Endothelial cell of umbilical vein (primary cell): Measurements from ENCODE around the gene PZP. TPM values are rescaled to one million over a fixed set of nuclear protein-coding genes. Genes with fewer than 3 reads are reported as not detected.

Experiments
- BruUV-seq: library from RNA; stranded (reverse); fragments of 400-500 nt; replicated peaks from 2 replicates; lab custom pipeline; 2021; lab: Mats Ljungman, UMichigan
- CTCF ChIA-PET: fragments of 300-600, 350-600 bp; sonication (Branson Sonifier 250); formaldehyde crosslinking; loops from one replicate; lab custom pipeline; 2021; ENCODE audit warnings: antibody characterized with exemption, inconsistent platforms; lab: Charles Lee
- POLR2A ChIA-PET: fragments of 300-600, 350-600 bp; sonication (Branson Sonifier 250); formaldehyde crosslinking; loops from one replicate; lab custom pipeline; 2021; ENCODE audit warnings: antibody characterized with exemption, inconsistent platforms; lab: Charles Lee
- DNase-seq: peaks from one replicate; pipeline ENCODE4 v3.0.0-alpha.2; 2011; ENCODE audit warnings: low read depth, low spot score
- FAIRE-seq: peaks from 2 replicates; lab custom pipeline; 2011; peaks lifted over from hg19 to GRCh38; lab: Jason Lieb, UNC
- H2AFZ ChIP-seq: 2 replicates; pipeline ENCODE4 v1.6.0; 2012; ENCODE audit warnings: low read depth, low read length, control low read depth, inconsistent platforms
- H3K27ac ChIP-seq: 2 replicates; pipeline ENCODE4 v1.5.1; 2011; ENCODE audit warnings: low read depth, mild to moderate bottlenecking, control low read depth, low read length, moderate library complexity; ENCODE audit not compliant: insufficient read depth
- H3K27me3 ChIP-seq, 2 experiments: 2 replicates each; pipeline versions ENCODE4 v1.6.0 to v1.6.1; 2011; ENCODE audit warnings: low read length in 2 of 2, mixed read lengths in 1 of 2; ENCODE audit not compliant: control insufficient read depth in 2 of 2, insufficient read depth in 2 of 2
- H3K36me3 ChIP-seq, 2 experiments: 2 replicates in 1 of 2; 3 replicates in 1 of 2; pipeline ENCODE4 v1.5.1; 2011; ENCODE audit warnings: low read length in 2 of 2, mild to moderate bottlenecking in 1 of 2, moderate library complexity in 1 of 2; ENCODE audit not compliant: control insufficient read depth in 2 of 2, insufficient read depth in 2 of 2; ENCODE audit errors: extremely low read depth in 1 of 2
- H3K4me1 ChIP-seq: 3 replicates; pipeline ENCODE4 v1.5.1; 2011; ENCODE audit warnings: mild to moderate bottlenecking, low read length; ENCODE audit not compliant: control insufficient read depth, insufficient read depth; ENCODE audit errors: extremely low read depth
- H3K4me2 ChIP-seq: 2 replicates; pipeline ENCODE4 v1.6.1; 2011; ENCODE audit warnings: low read length, control low read depth, mixed read lengths; ENCODE audit not compliant: insufficient read depth
- H3K4me3 ChIP-seq, 3 experiments: fragments of 200-600 bp in 1 of 3; sonication (generic), shearing (Covaris generic) in 1 of 3; replicated peaks in 1 of 3; 2 replicates each; pipeline ENCODE4 v1.5.1; 2011 to 2016; ENCODE audit warnings: control low read depth in 3 of 3, low read length in 3 of 3, mild to moderate bottlenecking in 2 of 3, inconsistent platforms in 1 of 3, low read depth in 1 of 3, moderate library complexity in 1 of 3; ENCODE audit not compliant: insufficient read depth in 1 of 3
- H3K79me2 ChIP-seq: 2 replicates; pipeline ENCODE4 v1.6.0; 2012; ENCODE audit warnings: low read length, inconsistent platforms; ENCODE audit not compliant: control insufficient read depth, insufficient read depth
- H3K9ac ChIP-seq: replicated peaks from 2 replicates; pipeline ENCODE3; 2011; ENCODE audit warnings: low read length, control low read depth; ENCODE audit not compliant: insufficient read depth; ENCODE audit errors: extremely low read depth
- H3K9me1 ChIP-seq: replicated peaks from 3 replicates; pipeline ENCODE4 v1.6.0; 2011; ENCODE audit warnings: mild to moderate bottlenecking, low read length; ENCODE audit not compliant: control insufficient read depth, insufficient read depth; ENCODE audit errors: extremely low read depth
- H3K9me3 ChIP-seq: replicated peaks from 2 replicates; pipeline ENCODE4 v1.5.1; 2012; ENCODE audit warnings: low read length, inconsistent platforms; ENCODE audit not compliant: control insufficient read depth, insufficient read depth
- H4K20me1 ChIP-seq: replicated peaks from 2 replicates; pipeline ENCODE3; 2011; ENCODE audit warnings: mild to moderate bottlenecking, low read length; ENCODE audit not compliant: control insufficient read depth, insufficient read depth; ENCODE audit errors: extremely low read depth
- CTCF ChIP-seq, 2 donors: IDR thresholded peaks; 1 replicate in 1 of 2; 2 replicates in 1 of 2; pipeline ENCODE4 v1.5.1; 2011; ENCODE audit warnings: low read length in 2 of 2, mild to moderate bottlenecking in 2 of 2, moderate library complexity in 2 of 2, control low read depth in 1 of 2, inconsistent platforms in 1 of 2, low read depth in 1 of 2; ENCODE audit not compliant: insufficient read depth in 1 of 2; ENCODE audit errors: extremely low read depth in 1 of 2
- EZH2 ChIP-seq: IDR thresholded peaks from 2 replicates; pipeline ENCODE4 v1.6.1; 2012; ENCODE audit warnings: borderline replicate concordance, low read depth, mild to moderate bottlenecking, moderate library complexity, low read length, inconsistent platforms; ENCODE audit not compliant: severe bottlenecking
- FOS ChIP-seq: IDR thresholded peaks from 2 replicates; pipeline ENCODE4 v1.6.1; 2011; ENCODE audit warnings: mild to moderate bottlenecking, low read length, moderate library complexity, borderline replicate concordance; ENCODE audit not compliant: insufficient read depth
- GATA2 ChIP-seq: IDR thresholded peaks from 2 replicates; pipeline ENCODE4 v1.7.0; 2011; ENCODE audit warnings: low read depth, mild to moderate bottlenecking, moderate library complexity, mixed read lengths, low read length; ENCODE audit not compliant: insufficient read length, insufficient read depth
- JUN ChIP-seq: IDR thresholded peaks from 2 replicates; pipeline ENCODE4 v1.6.1; 2011; ENCODE audit warnings: borderline replicate concordance, low read depth; ENCODE audit not compliant: insufficient read length, insufficient read depth
- MYC ChIP-seq: IDR thresholded peaks from one replicate; pipeline ENCODE4 v1.6.1; 2011; ENCODE audit warnings: mild to moderate bottlenecking, low read depth, low read length
- POLR2A ChIP-seq: IDR thresholded peaks from 2 replicates; pipeline ENCODE4 v1.6.1; 2012; ENCODE audit warnings: low read depth, mild to moderate bottlenecking, control low read depth, low read length
- POLR2AphosphoS5 ChIP-seq: IDR thresholded peaks from 2 replicates; pipeline ENCODE4 v1.6.1; 2012; ENCODE audit warnings: low read depth, mild to moderate bottlenecking, control low read depth, low read length, moderate library complexity; ENCODE audit not compliant: insufficient read depth
- dilution Hi-C: fragments of 300-500 bp; cut with MboI; formaldehyde crosslinking; loops from one replicate; pipeline ENCODE4 v1.15.0; 2019; ENCODE audit warnings: low sequenced_read_pairs; ENCODE audit not compliant: extremely low pct_ligation_motif_present
- intact Hi-C: fragments of 100-400 bp; cut with micrococcal nuclease; formaldehyde crosslinking; loops from one replicate; pipeline ENCODE4 v1.10.0; 2022
- polyA plus RNA-seq, 4 experiments: library from polyadenylated mRNA; depleted of rRNA in 3 of 4; stranded (reverse) in 3 of 4; unstranded in 1 of 4; fragments of >200 nt; gene quantifications; 2 replicates each; pipeline versions ENCODE4 v1.2.1 to v1.2.3, GENCODE V29; 2011 to 2012; ENCODE audit warnings: missing spikeins in 1 of 4
- total RNA-seq: library from RNA; stranded (reverse); gene quantifications from 2 replicates; pipeline ENCODE4 v1.2.3, GENCODE V29; 2021
- TF ChIP-seq, protein P1 (sequence below): IDR thresholded peaks from 2 replicates; pipeline ENCODE4 v1.6.1; 2011; ENCODE audit not compliant: insufficient read depth, insufficient read length

Gene PZP
- total and polyA plus RNA-seq, 2 donors (not counting 3 experiments of a cell fraction or from before 2014, with no cell fraction given), result 0.73 to 0.84 TPM

DNA sequence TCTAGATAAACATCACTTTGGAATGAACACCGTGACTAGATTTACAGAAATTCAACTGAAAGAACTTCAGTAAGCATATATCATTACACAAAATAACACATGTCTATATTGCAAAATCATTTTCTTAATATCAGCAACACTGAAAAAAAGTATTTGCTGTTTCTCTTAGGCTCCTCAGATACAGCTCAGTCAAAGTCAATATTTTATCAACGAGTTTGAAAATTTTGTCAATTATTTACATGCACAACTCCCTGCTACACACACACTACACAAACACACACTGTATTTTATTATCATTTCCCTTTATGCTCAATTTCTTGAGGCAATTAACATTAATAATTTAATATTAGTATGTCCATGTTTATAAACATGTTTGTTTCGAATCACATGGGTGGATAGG, 3.8 kb downstream of the PZP start:
- H3K9me1 ChIP-seq, result no peaks in the 10 kb centered on the region
- dilution Hi-C loops, result no loop called here
- no peaks in the 10 kb centered on the region for H4K20me1 ChIP-seq
- ChIA-PET CTCF (no interaction called here), POLR2A (no interaction called here)
- TF ChIP-seq POLR2A, result no peak
- no peak for TF ChIP-seq CTCF (IDR thresholded peaks at IDR 0.05; ENCODE audit: extremely low read depth in 1 of 2, insufficient read depth in 1 of 2, low read depth in 1 of 2, low read length in 2 of 2)
- no peak for TF ChIP-seq POLR2AphosphoS5
- TF ChIP-seq, protein P1, sequence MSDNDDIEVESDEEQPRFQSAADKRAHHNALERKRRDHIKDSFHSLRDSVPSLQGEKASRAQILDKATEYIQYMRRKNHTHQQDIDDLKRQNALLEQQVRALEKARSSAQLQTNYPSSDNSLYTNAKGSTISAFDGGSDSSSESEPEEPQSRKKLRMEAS, result no peak
- no peak for TF ChIP-seq MYC
- no peak for TF ChIP-seq JUN
- TF ChIP-seq FOS, result no peak
- no peak for TF ChIP-seq EZH2
- no peak for TF ChIP-seq GATA2
- BruUV-seq, result no TSS peak
- no peaks in the 10 kb centered on the region for H3K36me3 ChIP-seq
- H2AFZ ChIP-seq, result no peak overlapping the region
- intact Hi-C loops, result no loop called here
- H3K27ac ChIP-seq, result no peak overlapping the region
- FAIRE-seq, result no peak
- no peak overlapping the region for H3K9ac ChIP-seq
- H3K4me1 ChIP-seq, result no peaks in the 10 kb centered on the region
- no peaks in the 10 kb centered on the region for H3K9me3 ChIP-seq
- no peak for DNase-seq
- H3K27me3 ChIP-seq, result peaks cover 6 to 7% of the 10 kb centered on the region in 2 experiments
- H3K4me2 ChIP-seq, result no peak overlapping the region
- H3K79me2 ChIP-seq, result no peaks in the 10 kb centered on the region
- no peak overlapping the region for H3K4me3 ChIP-seq
